K562 (cell line): ENCODE measurements around the gene JPH3. TPM values are rescaled to one million over a fixed set of nuclear protein-coding genes. Genes with fewer than 3 reads are reported as not detected.

ENCODE experiments used
- ATAC-seq: fragments of 200-7000 bp; cut with Tn5 transposase; 3 replicates; pipeline ENCODE4 v1.9.1; 2020; ENCODE audit warnings: moderate library complexity
- BruUV-seq: library from RNA; stranded (reverse); fragments of 400-500 nt; replicated peaks from 2 replicates; lab custom pipeline; 2021; lab: Mats Ljungman, UMichigan
- CTCF ChIA-PET: fragments of 300-600 bp; formaldehyde crosslinking; extraction: SDS; loops from one replicate; lab custom pipeline; 2021; ENCODE audit warnings: low intra/inter-chr PET ratio; lab: Yijun Ruan, JAX
- POLR2A ChIA-PET: fragments of 300-600, 350-650 bp; sonication (Branson Sonifier 250); formaldehyde crosslinking; extraction: SDS; loops from one replicate; lab custom pipeline; 2021; ENCODE audit warnings: antibody characterized with exemption, inconsistent platforms; lab: Yijun Ruan, JAX
- DNase-seq, 4 experiments: peaks; one replicate each; pipeline versions ENCODE4 v3.0.0 to v3.0.0-alpha.2; 2011 to 2018; ENCODE audit warnings: low spot score in 3 of 4, mixed read lengths in 3 of 4; ENCODE audit errors: extremely low read depth in 1 of 4
- FAIRE-seq: peaks from 2 replicates; lab custom pipeline; 2011; peaks lifted over from hg19 to GRCh38; lab: Jason Lieb, UNC
- H2AFZ ChIP-seq: 2 replicates; pipeline ENCODE4 v1.6.0; 2011; ENCODE audit warnings: low read depth, low read length, control low read depth, inconsistent platforms
- H3K27ac ChIP-seq: fragments of 200-600 bp; 3 replicates; pipeline ENCODE4 v1.8.0; 2011; ENCODE audit warnings: low read depth, mild to moderate bottlenecking, control low read depth, inconsistent platforms, low read length, moderate library complexity, mixed read lengths; ENCODE audit errors: extremely low read depth
- H3K27me3 ChIP-seq, 2 experiments: fragments of 300-600 bp in 1 of 2; 2 replicates in 1 of 2; 3 replicates in 1 of 2; pipeline versions ENCODE4 v1.6.0 to v1.8.0; 2011; ENCODE audit warnings: inconsistent platforms in 2 of 2, low read length in 2 of 2, mild to moderate bottlenecking in 1 of 2, mixed read lengths in 1 of 2, moderate library complexity in 1 of 2; ENCODE audit not compliant: control insufficient read depth in 2 of 2, insufficient read depth in 2 of 2
- H3K36me3 ChIP-seq: fragments of 300-600 bp; 3 replicates; pipeline ENCODE4 v1.8.0; 2011; ENCODE audit warnings: mild to moderate bottlenecking, low read length, inconsistent platforms; ENCODE audit not compliant: control insufficient read depth, insufficient read depth
- H3K4me1 ChIP-seq, 2 experiments: fragments of 200-600 bp in 1 of 2; replicated peaks in 1 of 2; 2 replicates in 1 of 2; 3 replicates in 1 of 2; pipeline versions ENCODE4 v1.5.1 to v1.8.0; 2011; ENCODE audit warnings: inconsistent platforms in 2 of 2, low read length in 2 of 2, mild to moderate bottlenecking in 1 of 2, mixed read lengths in 1 of 2, moderate library complexity in 1 of 2; ENCODE audit not compliant: control insufficient read depth in 2 of 2, insufficient read depth in 2 of 2
- H3K4me2 ChIP-seq: 2 replicates; pipeline ENCODE4 v1.6.1; 2011; ENCODE audit warnings: low read length, control low read depth, inconsistent platforms, mixed read lengths; ENCODE audit not compliant: insufficient read depth
- H3K4me3 ChIP-seq: fragments of 200-600 bp; sonication (generic), shearing (Covaris generic); 2 replicates; pipeline ENCODE4 v1.5.1; 2016; ENCODE audit warnings: control low read depth, inconsistent platforms
- H3K79me2 ChIP-seq: fragments of 200-600 bp; 3 replicates; pipeline ENCODE4 v1.8.0; 2011; ENCODE audit warnings: low read length, inconsistent platforms; ENCODE audit not compliant: control insufficient read depth, insufficient read depth
- H3K9ac ChIP-seq, 2 experiments: 2 replicates each; pipeline versions ENCODE4 v1.6.0 to v1.6.1; 2011; ENCODE audit warnings: low read depth in 2 of 2, low read length in 2 of 2, control low read depth in 1 of 2, inconsistent platforms in 1 of 2, mild to moderate bottlenecking in 1 of 2, mixed read lengths in 1 of 2; ENCODE audit not compliant: insufficient read depth in 1 of 2
- H3K9me1 ChIP-seq: one replicate; pipeline ENCODE4 v1.6.0; 2011; ENCODE audit warnings: inconsistent platforms, mild to moderate bottlenecking, low read length, moderate library complexity; ENCODE audit not compliant: control insufficient read depth, insufficient read depth
- H3K9me3 ChIP-seq: replicated peaks from 2 replicates; pipeline ENCODE4 v1.5.1; 2011; ENCODE audit warnings: low read depth, low read length, inconsistent platforms; ENCODE audit not compliant: control insufficient read depth, insufficient read depth
- H4K20me1 ChIP-seq: replicated peaks from 2 replicates; pipeline ENCODE4 v1.6.1; 2011; ENCODE audit warnings: low read length, inconsistent platforms, mixed read lengths; ENCODE audit not compliant: control insufficient read depth, insufficient read depth
- DIDO1 ChIP-seq: fragments of 450-650 bp; IDR thresholded peaks from 2 replicates; pipeline ENCODE4 v1.6.1; 2016; ENCODE audit warnings: low read depth, missing biosample characterization, missing genetic modification characterization
- GTF2A2 ChIP-seq: IDR thresholded peaks from 2 replicates; pipeline ENCODE4 v1.6.1; 2016; ENCODE audit warnings: mild to moderate bottlenecking, missing genetic modification characterization, missing compliant biosample characterization
- KDM1A ChIP-seq, 2 experiments: fragments of 450-650 bp; IDR thresholded peaks; 2 replicates each; pipeline ENCODE4 v1.6.1; 2016; ENCODE audit warnings: mild to moderate bottlenecking in 2 of 2
- LEF1 ChIP-seq: fragments of 450-650 bp; IDR thresholded peaks from 2 replicates; pipeline ENCODE4 v1.6.1; 2016; ENCODE audit warnings: mild to moderate bottlenecking
- MAX ChIP-seq: sonication (generic); formaldehyde crosslinking; IDR thresholded peaks from 2 replicates; pipeline ENCODE4 v1.9.0; 2022; ENCODE audit warnings: mild to moderate bottlenecking, missing genetic modification reagents
- MCM3 ChIP-seq: fragments of 450-650 bp; IDR thresholded peaks from 2 replicates; pipeline ENCODE4 v1.6.1; 2016
- NR2F6 ChIP-seq: fragments of 450-650 bp; formaldehyde crosslinking; IDR thresholded peaks from 2 replicates; pipeline ENCODE4 v1.4.0; 2020; ENCODE audit warnings: mild to moderate bottlenecking
- POU5F1 ChIP-seq: fragments of 150-350 bp; IDR thresholded peaks from 2 replicates; pipeline ENCODE4 v1.6.1; 2014; ENCODE audit warnings: borderline replicate concordance, low read length, low read depth, mild to moderate bottlenecking; ENCODE audit not compliant: partially characterized antibody
- THAP12 ChIP-seq: fragments of 250-450 bp; sonication (Bioruptor Pico); IDR thresholded peaks from 2 replicates; pipeline ENCODE4 v1.9.0; 2021; ENCODE audit warnings: mild to moderate bottlenecking, inconsistent platforms
- TSC22D4 ChIP-seq: fragments of 450-650 bp; IDR thresholded peaks from 2 replicates; pipeline ENCODE4 v1.6.1; 2016; ENCODE audit warnings: missing genetic modification characterization, missing biosample characterization, control low read depth
- ZBTB12 ChIP-seq: fragments of 250-450 bp; sonication (Bioruptor Pico); IDR thresholded peaks from 2 replicates; pipeline ENCODE4 v1.4.0; 2020
- ZNF324 ChIP-seq: fragments of 250-450 bp; sonication (Bioruptor Pico); IDR thresholded peaks from 2 replicates; pipeline ENCODE4 v1.4.0; 2020; ENCODE audit warnings: mild to moderate bottlenecking
- WGBS: fragments of 100-300 bp; shearing (Covaris generic); methylation state at CpG from one replicate; pipeline ENCODE4 v1.1.6; 2016; ENCODE audit warnings: low coverage, mixed read lengths; ENCODE audit not compliant: insufficient coverage; ENCODE audit errors: missing lambda C conversion rate; 5-methylcytosine and 5-hydroxymethylcytosine counted together
- in situ Hi-C: fragments of 300-500 bp; cut with MboI; formaldehyde crosslinking; loops from 4 replicates; pipeline ENCODE4 v1.15.0; 2018; ENCODE audit warnings: inconsistent platforms, mixed read lengths
- intact Hi-C: fragments of 100-400 bp; cut with micrococcal nuclease; formaldehyde crosslinking; loops from 2 replicates; pipeline ENCODE4 v1.14.2; 2022
- polyA plus RNA-seq, 8 experiments: library from polyadenylated mRNA; depleted of rRNA in 4 of 8; stranded (reverse) in 5 of 8; unstranded in 3 of 8; fragments of >200 nt; fragmentation: Nextera tagmentation in 2 of 8; fragmentation: Illumina TruSeq in 1 of 8; extraction: Ambion mirVana in 2 of 8; extraction: Trizol in 1 of 8; gene quantifications; 2 replicates each; pipeline versions ENCODE4 v1.2.1 to v1.2.3, GENCODE V29; 2011 to 2014; ENCODE audit warnings: inconsistent platforms in 1 of 8, missing spikeins in 1 of 8
- total RNA-seq, 7 experiments: library from RNA; depleted of rRNA in 6 of 7; stranded (reverse); fragments of >200 nt in 6 of 7; fragmentation: Illumina TruSeq in 2 of 7; extraction: Trizol in 2 of 7; gene quantifications; 2 replicates each; pipeline versions ENCODE4 v1.2.1 to v1.2.3, GENCODE V29; 2011 to 2021; ENCODE audit warnings: low replicate concordance in 1 of 7

JPH3 gene
- total and polyA plus RNA-seq, 9 of the 15 experiments (the other 6 are each of a cell fraction or from before 2014, with no cell fraction given) = 0.01 TPM; not detected in 8

GRCh38 chr16:87685405-87685755 lies 83.1 kb downstream of the JPH3 start:
- Histone ChIP-seq H3K36me3 (no peaks in the 10 kb centered on the region), H3K9me3 (no peaks in the 10 kb centered on the region), H2AFZ (no peak overlapping the region), H3K27ac (no peak overlapping the region), H4K20me1 (peaks cover 8% of the 10 kb centered on the region)
- POLR2A ChIA-PET = interaction anchor here (1.7 kb wide), 1 partner anchor 9 kb away, joined by 4 read pairs; no protein-coding TSS in a partner anchor
- no peak for ATAC-seq
- no TSS peak for BruUV-seq
- TF ChIP-seq POU5F1 (no peak), MAX (CRISPR knock-in tag) (peak; percentile 46; the same call in 1 of the 2 replicates)
- TF ChIP-seq, all 486 proteins: peak for 1
- Histone ChIP-seq H3K9me1 (no peaks in the 10 kb centered on the region), H3K79me2 (no peaks in the 10 kb centered on the region), H3K4me2 (no peak overlapping the region), H3K4me3 (no peak overlapping the region), H3K27me3 (peaks cover 22 to 72% of the 10 kb centered on the region in 2 experiments; a peak in 4 of 5 replicates), H3K4me1 (peaks cover 0 to 37% of the 10 kb centered on the region in 2 experiments; a peak in 2 of 5 replicates), H3K9ac (no peak overlapping the region)
- in situ Hi-C loops (no loop called here), intact Hi-C loops (no loop called here)
- WGBS = 2% methylated on average over 19 of the region's 19 CpGs
- DNase-seq (no peak), FAIRE-seq (no peak)
- CTCF ChIA-PET = no interaction called here

GRCh38 chr16:87685766-87686165 lies 83.5 kb downstream of the JPH3 start:
- no peak overlapping the region for H2AFZ ChIP-seq
- peaks cover 0 to 39% of the 10 kb centered on the region in 2 experiments; a peak in 2 of 5 replicates for H3K4me1 ChIP-seq
- H3K36me3 ChIP-seq = no peaks in the 10 kb centered on the region
- H3K27me3 ChIP-seq = peaks cover 22 to 72% of the 10 kb centered on the region in 2 experiments; a peak in 4 of 5 replicates
- BruUV-seq = no TSS peak
- H3K9ac ChIP-seq = no peak overlapping the region
- CTCF ChIA-PET = no interaction called here
- H3K9me1 ChIP-seq = no peaks in the 10 kb centered on the region
- ATAC-seq = no peak
- intact Hi-C loops = no loop called here
- no peak overlapping the region for H3K4me3 ChIP-seq
- peaks cover 8% of the 10 kb centered on the region for H4K20me1 ChIP-seq
- H3K27ac ChIP-seq = no peak overlapping the region
- no peak for FAIRE-seq
- H3K79me2 ChIP-seq = no peaks in the 10 kb centered on the region
- POLR2A ChIA-PET = interaction anchor here (1.7 kb wide), 1 partner anchor 8 kb away, joined by 4 read pairs; no protein-coding TSS in a partner anchor
- WGBS = 23% methylated on average over 7 of the region's 13 CpGs
- H3K4me2 ChIP-seq = no peak overlapping the region
- DNase-seq = no peak
- no peaks in the 10 kb centered on the region for H3K9me3 ChIP-seq
- in situ Hi-C loops = no loop called here
- TF ChIP-seq KDM1A (IDR thresholded peaks at IDR 0.05) = no peak
- TF ChIP-seq TSC22D4 (tag) = no peak
- TF ChIP-seq DIDO1 (tag) = no peak
- no peak for TF ChIP-seq NR2F6 (CRISPR knock-in tag)
- no peak for TF ChIP-seq THAP12 (CRISPR knock-in tag)
- no peak for TF ChIP-seq MCM3
- TF ChIP-seq ZBTB12 = no peak
- TF ChIP-seq ZNF324 = no peak
- no peak for TF ChIP-seq LEF1
- TF ChIP-seq GTF2A2 = no peak
